MV-4-11 (cell line): ENCODE data around the gene SYN1.
"Not testable (repeated sequence)": the region's sequence is repeated elsewhere in the genome, so short reads cannot be mapped to it uniquely, and the experiment has no call there.

Source experiments
- DNase-seq: peaks from one replicate; lab custom pipeline; 2025; lab: John Stamatoyannopoulos, UW

The SYN1 gene

DNA sequence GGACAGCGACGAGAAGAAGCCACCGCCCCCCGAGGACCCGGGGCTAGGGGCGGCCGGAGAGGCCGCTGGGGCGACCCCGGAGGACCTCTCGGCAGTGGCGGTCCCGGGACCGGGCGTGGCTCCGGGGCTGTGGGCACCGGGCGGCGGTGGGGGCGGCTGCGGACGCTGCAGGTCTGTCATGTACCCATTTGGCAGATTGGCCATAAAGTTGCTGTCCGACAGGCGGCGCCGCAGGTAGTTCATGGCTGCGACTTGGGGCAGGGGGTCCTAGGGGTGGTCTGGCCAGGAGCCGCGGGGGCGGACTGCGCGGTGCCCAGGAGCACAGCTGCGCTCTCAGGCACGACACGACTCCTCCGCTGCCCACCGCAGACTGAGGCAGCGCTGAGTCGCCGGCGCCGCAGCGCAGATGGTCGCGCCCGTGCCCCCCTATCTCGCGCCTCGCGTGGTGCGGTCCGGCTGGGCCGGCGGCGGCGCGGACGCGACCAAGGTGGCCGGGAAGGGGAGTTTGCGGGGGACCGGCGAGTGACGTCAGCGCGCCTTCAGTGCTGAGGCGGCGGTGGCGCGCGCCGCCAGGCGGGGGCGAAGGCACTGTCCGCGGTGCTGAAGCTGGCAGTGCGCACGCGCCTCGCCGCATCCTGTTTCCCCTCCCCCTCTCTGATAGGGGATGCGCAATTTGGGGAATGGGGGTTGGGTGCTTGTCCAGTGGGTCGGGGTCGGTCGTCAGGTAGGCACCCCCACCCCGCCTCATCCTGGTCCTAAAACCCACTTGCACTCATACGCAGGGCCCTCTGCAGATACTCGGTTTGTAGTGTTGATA is at the start of gene SYN1:
SYN1 (minus strand) TSS at position 372 of the 817 bp plus-strand sequence; CDS start at position 243, 129 bp downstream.
- DNase-seq = peak; percentile 59

GRCh38 chrX:47665797-47666196 is 46.1 kb upstream of the SYN1 start:
- DNase-seq = not testable (repeated sequence)

DNA sequence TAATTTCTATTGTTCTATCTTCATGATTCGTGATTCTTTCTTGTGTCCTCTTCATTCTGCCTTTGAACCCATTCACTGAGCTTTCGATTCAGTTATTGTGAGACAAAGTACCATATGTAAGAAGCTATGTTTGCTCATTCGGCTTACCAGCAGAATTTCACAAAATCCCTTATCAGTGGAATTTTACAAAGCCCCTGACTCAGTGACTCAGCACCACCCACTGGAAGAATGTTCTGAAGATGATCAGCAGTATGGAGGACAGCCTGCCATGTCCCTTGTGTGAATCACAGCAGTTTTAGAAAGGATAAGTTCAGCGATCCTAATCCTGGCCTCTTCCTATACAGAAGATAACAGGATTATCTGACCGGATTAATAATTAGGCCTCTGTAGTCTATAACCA is 45.1 kb upstream of the SYN1 start:
- no peak for DNase-seq

GRCh38 chrX:47662144-47662657 is 42.5 kb upstream of the SYN1 start:
- DNase-seq = peak; percentile 61

DNA sequence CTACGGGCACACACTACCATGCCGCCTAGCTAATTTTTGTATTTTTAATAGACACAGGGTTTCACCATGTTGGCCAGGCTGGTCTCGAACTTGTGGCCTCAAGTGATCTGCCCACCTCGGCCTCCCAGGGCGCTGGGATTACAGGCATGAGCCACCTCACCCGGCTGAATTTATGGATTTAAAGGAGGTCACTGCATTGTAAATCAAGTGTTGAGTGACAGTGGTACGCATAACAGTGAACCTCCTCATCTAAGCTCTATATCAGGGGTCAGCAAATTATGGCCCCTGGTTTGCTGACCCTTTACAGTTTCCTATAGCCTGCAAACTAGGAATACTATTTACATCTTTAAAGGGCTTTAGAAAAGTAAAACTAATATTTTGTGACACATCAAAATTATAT is 41.9 kb upstream of the SYN1 start:
- no peak for DNase-seq

GRCh38 chrX:47659421-47659726 is 39.7 kb upstream of the SYN1 start:
- DNase-seq = no peak

DNA sequence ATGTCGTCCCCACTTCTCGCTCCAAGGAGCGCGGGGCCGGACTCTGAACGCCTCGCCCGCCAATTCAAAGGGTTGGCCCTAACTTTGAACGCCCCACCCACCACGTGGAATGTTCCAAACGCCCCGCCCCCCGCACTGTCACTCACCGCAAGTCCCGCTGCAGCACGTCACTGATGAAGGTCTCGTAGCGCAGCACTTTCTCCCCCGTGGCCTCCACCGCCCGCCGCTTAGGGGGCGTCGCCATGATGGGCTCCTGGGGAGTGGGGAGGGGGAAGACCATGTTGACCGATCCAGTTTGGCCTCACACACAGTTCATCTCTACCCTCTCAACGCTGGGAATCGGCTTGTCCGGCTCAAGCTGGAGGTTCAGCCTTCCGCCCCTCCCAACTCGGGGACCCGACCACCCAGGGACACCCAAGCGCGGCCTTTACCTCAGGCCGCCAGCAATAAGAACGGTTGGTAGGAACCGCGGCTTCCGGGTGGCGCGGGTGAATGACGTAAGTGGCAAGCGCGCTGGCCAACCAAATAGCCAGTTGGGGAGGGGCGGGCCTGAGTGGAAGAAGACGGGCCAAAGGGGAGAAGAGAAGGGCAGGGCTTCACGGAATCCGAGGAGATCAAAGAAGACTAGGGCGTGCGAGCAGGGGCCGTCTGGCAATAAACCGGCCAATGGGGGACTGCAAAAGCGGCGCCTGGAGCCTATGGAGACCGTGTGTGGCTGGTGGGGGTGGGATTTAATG is 39.2 kb upstream of the SYN1 start, which contains the start of gene UXT:
UXT (minus strand) TSS at position 497 of the 737 bp plus-strand sequence; CDS start at position 244, 253 bp downstream.
- peak; percentile 92 for DNase-seq

GRCh38 chrX:47658301-47658683 is 38.6 kb upstream of the SYN1 start:
- DNase-seq = no peak

- no peak for DNase-seq
Observed at GRCh38 chrX:47651043-47651905, 31.6 kb upstream of the SYN1 start.

DNA sequence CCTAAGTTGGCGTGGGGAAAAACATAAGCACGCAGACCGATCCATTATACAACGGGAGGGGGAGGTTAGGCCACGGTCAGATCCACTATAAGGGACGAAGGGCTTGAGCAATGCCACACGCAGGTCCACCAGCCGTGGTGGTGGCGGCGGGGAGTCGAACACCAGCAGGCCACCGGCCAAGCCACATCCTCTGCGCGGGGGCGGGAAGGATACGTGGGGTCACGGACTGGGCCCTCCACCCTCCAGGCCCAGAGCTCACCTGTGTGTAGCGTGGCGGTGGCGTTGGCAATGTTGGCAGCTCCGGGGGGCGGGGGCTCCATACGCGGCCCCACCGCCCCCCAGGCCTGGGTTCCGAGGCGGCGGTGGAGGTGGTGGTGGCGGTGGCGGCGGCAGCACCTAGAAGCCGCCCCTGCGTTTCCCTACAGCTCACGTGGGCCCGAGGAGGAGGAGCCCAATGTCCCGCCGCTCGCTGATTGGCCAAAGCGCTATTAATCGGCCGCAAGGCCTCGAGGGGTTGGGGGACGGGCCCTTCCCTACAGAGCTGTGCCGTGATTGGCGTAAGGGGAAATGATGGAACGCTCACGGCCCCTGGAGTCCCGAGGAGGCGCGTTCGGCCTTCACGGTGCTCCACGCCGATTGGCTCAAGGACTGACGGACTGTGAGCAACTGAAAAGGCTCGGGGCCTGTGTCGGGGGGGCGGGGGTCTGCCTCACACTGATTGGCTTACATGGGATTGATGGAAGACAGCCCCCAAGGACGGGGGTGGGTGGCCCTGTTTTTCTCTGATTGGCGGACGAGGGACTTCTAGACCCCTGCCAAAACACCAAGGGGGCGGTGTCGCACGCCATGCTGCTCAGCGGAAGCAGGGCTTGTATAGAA is 30.7 kb upstream of the SYN1 start, which contains the start of gene ELK1:
ELK1 (minus strand) TSS at position 400 of the 879 bp plus-strand sequence. CDS start 9,122 bp downstream, outside the sequence.
- DNase-seq = peak; percentile 96

- no peak for DNase-seq
Observed at GRCh38 chrX:47649781-47650163, 30.1 kb upstream of the SYN1 start.

- DNase-seq = no peak
Observed at GRCh38 chrX:47649271-47649670, 29.6 kb upstream of the SYN1 start.

DNA sequence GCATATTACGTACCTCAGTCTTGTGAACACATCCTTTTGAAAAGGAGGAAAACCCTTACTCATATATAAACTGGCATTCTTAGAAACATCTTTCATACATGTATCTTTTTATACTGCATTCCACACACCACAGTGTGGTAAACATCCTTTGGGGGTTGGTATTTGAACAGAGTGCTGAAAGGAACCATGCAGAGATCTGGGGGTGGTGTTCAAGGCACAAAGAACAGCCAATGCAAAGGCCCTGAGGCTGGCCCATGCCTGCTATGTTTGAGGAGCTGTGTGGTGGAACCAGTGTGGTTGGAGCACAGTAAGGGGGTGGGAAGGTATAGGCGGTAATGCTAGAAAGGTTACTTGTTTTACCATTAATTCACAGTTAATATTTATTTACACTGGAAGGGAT is 28.7 kb upstream of the SYN1 start:
- no peak for DNase-seq

GRCh38 chrX:47646636-47647035 is 27.0 kb upstream of the SYN1 start:
- DNase-seq = no peak

- DNase-seq = no peak
Observed at GRCh38 chrX:47645530-47645929, 25.9 kb upstream of the SYN1 start.

DNA sequence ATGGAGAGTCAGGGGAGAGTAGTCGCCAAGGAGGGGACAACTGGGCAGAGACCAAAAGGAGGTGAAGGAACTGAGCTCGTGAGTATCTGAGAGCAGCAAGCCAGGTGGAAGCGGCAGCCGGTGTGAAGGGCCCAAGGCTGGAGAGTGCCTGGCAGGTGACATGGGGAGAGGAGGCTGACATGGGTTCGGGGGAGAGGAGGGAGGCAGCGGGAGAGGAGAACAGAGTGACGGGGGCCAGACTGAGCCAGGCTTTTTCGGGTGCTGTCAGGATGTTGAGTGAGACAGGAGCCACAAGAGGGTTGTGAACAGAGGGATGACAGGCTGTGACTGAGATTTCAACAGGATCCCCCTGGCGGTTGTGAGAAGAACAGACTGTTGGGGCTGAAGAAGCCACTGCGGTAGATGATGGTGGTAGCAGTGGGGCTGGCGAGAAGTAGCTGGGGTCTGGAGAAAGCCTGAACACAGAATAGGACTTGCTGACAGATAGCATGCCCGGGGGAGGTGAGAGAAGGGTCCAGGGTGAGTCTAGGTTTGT is 25.0 kb upstream of the SYN1 start:
- peak; percentile 14 for DNase-seq

- peak; percentile 29 for DNase-seq
Observed at GRCh38 chrX:47643926-47644325, 24.3 kb upstream of the SYN1 start.

- DNase-seq = no peak
Observed at GRCh38 chrX:47638816-47639215, 19.2 kb upstream of the SYN1 start.

GRCh38 chrX:47637546-47638195 is 18.0 kb upstream of the SYN1 start:
- DNase-seq = peak; percentile 67

DNA sequence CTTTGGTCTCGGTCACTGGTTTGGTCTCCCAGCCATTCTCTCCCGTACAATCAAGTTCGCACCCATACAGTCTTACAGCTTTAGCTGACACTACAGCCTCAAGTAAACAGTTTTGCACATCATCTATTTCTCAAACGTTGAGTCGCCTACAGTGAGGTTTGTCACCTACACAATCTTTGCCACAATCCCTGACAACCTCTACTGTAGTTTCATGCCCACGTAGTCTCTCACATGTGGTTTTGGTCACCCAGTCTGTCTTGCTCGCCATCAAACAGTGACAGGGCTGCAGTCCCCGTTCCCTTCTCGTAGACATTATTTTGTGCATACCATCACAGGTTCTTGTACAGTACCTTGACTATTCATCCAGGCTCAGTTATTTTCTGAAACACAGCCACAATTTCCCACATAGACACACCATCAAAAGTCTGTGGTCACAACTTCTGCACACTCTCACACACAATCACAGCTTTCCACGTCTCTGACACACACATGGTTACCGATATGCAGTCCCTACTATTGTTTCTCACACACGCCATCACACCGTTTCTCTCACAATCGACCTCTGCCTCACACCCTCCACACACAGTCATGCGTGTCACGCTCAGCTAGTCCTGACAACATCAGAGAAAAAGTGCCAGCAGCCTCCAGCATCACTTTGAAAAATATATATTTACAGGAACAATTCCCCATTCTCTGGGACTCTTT is 15.4 kb upstream of the SYN1 start:
- DNase-seq = no peak
